K562 (cell line): ENCODE data around the gene PADI1.

ENCODE experiments used
- CC2D1A ChIP-seq: fragments of 450-650 bp; IDR thresholded peaks from 2 replicates; pipeline ENCODE4 v1.6.1; 2017; ENCODE audit warnings: mild to moderate bottlenecking
- FOXM1 ChIP-seq, 2 experiments: fragments of 450-650 bp in 1 of 2; sonication (generic) in 1 of 2; formaldehyde crosslinking in 1 of 2; IDR thresholded peaks; 2 replicates each; pipeline versions ENCODE4 v1.6.1 to v1.9.0; 2017 to 2022; ENCODE audit warnings: low read depth in 2 of 2, mild to moderate bottlenecking in 2 of 2, missing genetic modification reagents in 1 of 2, moderate library complexity in 1 of 2
- KDM5B ChIP-seq: fragments of 200-600 bp; sonication (generic); IDR thresholded peaks from 2 replicates; pipeline ENCODE4 v1.6.1; 2012; ENCODE audit warnings: low read depth, mild to moderate bottlenecking, moderate library complexity, low read length, control low read depth, inconsistent platforms; ENCODE audit not compliant: insufficient replicate concordance
- NR2F6 ChIP-seq: fragments of 450-650 bp; formaldehyde crosslinking; IDR thresholded peaks from 2 replicates; pipeline ENCODE4 v1.4.0; 2020; ENCODE audit warnings: mild to moderate bottlenecking
- PREB ChIP-seq: sonication (generic); formaldehyde crosslinking; IDR thresholded peaks from 2 replicates; pipeline ENCODE4 v1.8.1; 2023; ENCODE audit warnings: mild to moderate bottlenecking, missing genetic modification reagents
- RCOR1 ChIP-seq, 2 experiments: IDR thresholded peaks; 2 replicates each; pipeline ENCODE4 v1.6.1; 2012; ENCODE audit warnings: low read depth in 2 of 2, low read length in 2 of 2, borderline replicate concordance in 1 of 2, improper control_type of control experiment in 1 of 2
- TF ChIP-seq, protein P1 (sequence below), 3 experiments: IDR thresholded peaks in 2 of 3; conservative IDR thresholded peaks in 1 of 3; 2 replicates each; pipeline ENCODE4 v1.5.1; 2011 to 2012; ENCODE audit warnings: low read length in 3 of 3, mild to moderate bottlenecking in 3 of 3, control low read depth in 2 of 3, improper control_type of control experiment in 1 of 3, inconsistent platforms in 1 of 3, low read depth in 1 of 3, mixed read lengths in 1 of 3, moderate library complexity in 1 of 3; ENCODE audit not compliant: insufficient read depth in 2 of 3

GRCh38 chr1:17184161-17184665, 20.7 kb upstream of the PADI1 start:
- TF ChIP-seq NR2F6 (CRISPR knock-in tag) (no peak), PREB (CRISPR knock-in tag) (no peak), FOXM1 (IDR thresholded peaks at IDR 0.05; ENCODE audit: low read depth) (no peak), FOXM1 (CRISPR knock-in tag; IDR thresholded peaks at IDR 0.05; ENCODE audit: low read depth) (no peak), RCOR1 (IDR thresholded peaks at IDR 0.05; ENCODE audit: borderline replicate concordance in 1 of 2, low read depth in 2 of 2, low read length in 2 of 2) (no peak), KDM5B (no peak), CC2D1A (no peak)
- TF ChIP-seq, protein P1, sequence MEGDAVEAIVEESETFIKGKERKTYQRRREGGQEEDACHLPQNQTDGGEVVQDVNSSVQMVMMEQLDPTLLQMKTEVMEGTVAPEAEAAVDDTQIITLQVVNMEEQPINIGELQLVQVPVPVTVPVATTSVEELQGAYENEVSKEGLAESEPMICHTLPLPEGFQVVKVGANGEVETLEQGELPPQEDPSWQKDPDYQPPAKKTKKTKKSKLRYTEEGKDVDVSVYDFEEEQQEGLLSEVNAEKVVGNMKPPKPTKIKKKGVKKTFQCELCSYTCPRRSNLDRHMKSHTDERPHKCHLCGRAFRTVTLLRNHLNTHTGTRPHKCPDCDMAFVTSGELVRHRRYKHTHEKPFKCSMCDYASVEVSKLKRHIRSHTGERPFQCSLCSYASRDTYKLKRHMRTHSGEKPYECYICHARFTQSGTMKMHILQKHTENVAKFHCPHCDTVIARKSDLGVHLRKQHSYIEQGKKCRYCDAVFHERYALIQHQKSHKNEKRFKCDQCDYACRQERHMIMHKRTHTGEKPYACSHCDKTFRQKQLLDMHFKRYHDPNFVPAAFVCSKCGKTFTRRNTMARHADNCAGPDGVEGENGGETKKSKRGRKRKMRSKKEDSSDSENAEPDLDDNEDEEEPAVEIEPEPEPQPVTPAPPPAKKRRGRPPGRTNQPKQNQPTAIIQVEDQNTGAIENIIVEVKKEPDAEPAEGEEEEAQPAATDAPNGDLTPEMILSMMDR (IDR thresholded peaks at IDR 0.05 in 2 of 3, conservative IDR thresholded peaks at IDR 0.05 in 1 of 3; ENCODE audit: insufficient read depth in 2 of 3, low read depth in 1 of 3, low read length in 3 of 3) = no peak
